GM12878 (cell line): ENCODE data around the gene MYO10. TPM values are rescaled to one million over a fixed set of nuclear protein-coding genes. Genes with fewer than 3 reads are reported as not detected.

Experiments used
- ATAC-seq: fragments of 200-7000 bp; cut with Tn5 transposase; 3 replicates; pipeline ENCODE4 v1.9.1; 2020; ENCODE audit warnings: mild to moderate bottlenecking, moderate library complexity
- BruUV-seq: library from RNA; stranded (reverse); fragments of 400-500 nt; replicated peaks from 2 replicates; lab custom pipeline; 2021; lab: Mats Ljungman, UMichigan
- CTCF ChIA-PET: fragments of 300-600 bp; sonication (Branson Sonifier 250); formaldehyde crosslinking; extraction: SDS; loops from one replicate; lab custom pipeline; 2021; ENCODE audit warnings: inconsistent platforms; lab: Yijun Ruan, JAX
- POLR2A ChIA-PET: fragments of 350-600 bp; formaldehyde crosslinking; extraction: SDS; loops from one replicate; lab custom pipeline; 2021; ENCODE audit warnings: inconsistent platforms; lab: Charles Lee
- RAD21 ChIA-PET: fragments of 300-600 bp; sonication (Branson Sonifier 250); formaldehyde crosslinking; loops from one replicate; lab custom pipeline; 2023; ENCODE audit warnings: antibody characterized with exemption; ENCODE audit not compliant: unreplicated experiment; lab: Charles Lee
- SMC1A ChIA-PET: fragments of 300-600 bp; sonication (Branson Sonifier 250); formaldehyde crosslinking; loops from one replicate; lab custom pipeline; 2023; ENCODE audit not compliant: unreplicated experiment, uncharacterized antibody; lab: Charles Lee
- DNase-seq: peaks from one replicate; pipeline ENCODE4 v3.0.0-alpha.2; 2011; ENCODE audit warnings: low read depth, low spot score
- FAIRE-seq: peaks from 3 replicates; lab custom pipeline; 2011; peaks lifted over from hg19 to GRCh38; lab: Jason Lieb, UNC
- H2AFZ ChIP-seq: 2 replicates; pipeline ENCODE4 v1.6.0; 2011; ENCODE audit warnings: low read depth, low read length, control low read depth; ENCODE audit not compliant: control insufficient read depth
- H3K27ac ChIP-seq: 2 replicates; pipeline ENCODE4 v1.5.1; 2011; ENCODE audit warnings: control low read depth; ENCODE audit not compliant: control insufficient read depth, insufficient read depth
- H3K27me3 ChIP-seq, 2 experiments: replicated peaks in 1 of 2; 2 replicates each; pipeline versions ENCODE4 v1.6.0 to v1.6.1; 2011; ENCODE audit warnings: low read length in 1 of 2; ENCODE audit not compliant: control insufficient read depth in 2 of 2, insufficient read depth in 2 of 2
- H3K36me3 ChIP-seq, 2 experiments: 2 replicates each; pipeline ENCODE4 v1.5.1; 2011; ENCODE audit warnings: low read length in 1 of 2; ENCODE audit not compliant: control insufficient read depth in 2 of 2, insufficient read depth in 2 of 2
- H3K4me1 ChIP-seq: 2 replicates; pipeline ENCODE4 v1.6.1; 2011; ENCODE audit warnings: mild to moderate bottlenecking, low read length, moderate library complexity, mixed read lengths; ENCODE audit not compliant: control insufficient read depth, insufficient read depth
- H3K4me2 ChIP-seq: 2 replicates; pipeline ENCODE4 v1.6.0; 2011; ENCODE audit warnings: control low read depth; ENCODE audit not compliant: control insufficient read depth, insufficient read depth
- H3K4me3 ChIP-seq: fragments of 200-600 bp; sonication (generic); 2 replicates; pipeline ENCODE4 v1.5.1; 2016
- H3K79me2 ChIP-seq: 2 replicates; pipeline ENCODE4 v1.6.0; 2011; ENCODE audit warnings: low read length; ENCODE audit not compliant: control insufficient read depth, insufficient read depth
- H3K9ac ChIP-seq: 2 replicates; pipeline ENCODE4 v1.8.0; 2011; ENCODE audit warnings: low read length, control low read depth, mixed read lengths; ENCODE audit not compliant: control insufficient read depth, insufficient read depth
- H3K9me3 ChIP-seq: replicated peaks from 3 replicates; pipeline ENCODE4 v1.5.1; 2011; ENCODE audit warnings: mild to moderate bottlenecking, low read length; ENCODE audit not compliant: control insufficient read depth, insufficient read depth
- H4K20me1 ChIP-seq: 2 replicates; pipeline ENCODE4 v1.6.0; 2011; ENCODE audit not compliant: control insufficient read depth, insufficient read depth
- ASH2L ChIP-seq: fragments of 300-600, 200-600 bp; sonication (generic); IDR thresholded peaks from 2 replicates; pipeline ENCODE4 v1.6.1; 2017; ENCODE audit warnings: low read depth, mild to moderate bottlenecking, borderline replicate concordance
- CBX5 ChIP-seq: sonication (generic); IDR thresholded peaks from 2 replicates; pipeline ENCODE4 v1.6.1; 2016; ENCODE audit warnings: low read depth, moderate library complexity, mild to moderate bottlenecking, inconsistent platforms
- CREM ChIP-seq: IDR thresholded peaks from 2 replicates; pipeline ENCODE4 v1.6.1; 2014; ENCODE audit warnings: antibody characterized with exemption, low read depth
- DPF2 ChIP-seq: fragments of 450-650 bp; IDR thresholded peaks from 2 replicates; pipeline ENCODE4 v1.6.1; 2017; ENCODE audit warnings: mild to moderate bottlenecking
- NRF1 ChIP-seq: conservative IDR thresholded peaks from 2 replicates; pipeline ENCODE4 v1.6.1; 2011; ENCODE audit warnings: mild to moderate bottlenecking, low read depth, low read length, improper control_type of control experiment
- PKNOX1 ChIP-seq: fragments of 450-650 bp; IDR thresholded peaks from 2 replicates; pipeline ENCODE4 v1.6.1; 2016; ENCODE audit warnings: mild to moderate bottlenecking
- USF1 ChIP-seq: IDR thresholded peaks from 2 replicates; pipeline ENCODE4 v1.6.1; 2011; ENCODE audit warnings: borderline replicate concordance, low read depth, mild to moderate bottlenecking, moderate library complexity, mixed read lengths, low read length; ENCODE audit not compliant: insufficient read depth; ENCODE audit errors: extremely low read length
- WRNIP1 ChIP-seq: IDR thresholded peaks from 2 replicates; pipeline ENCODE4 v1.6.1; 2011; ENCODE audit warnings: low read depth, low read length, improper control_type of control experiment, borderline replicate concordance
- ZNF217 ChIP-seq: fragments of 450-650 bp; IDR thresholded peaks from 2 replicates; pipeline ENCODE4 v1.6.1; 2017; ENCODE audit warnings: antibody characterized with exemption, mild to moderate bottlenecking
- WGBS: methylation state at CpG from one replicate; pipeline ENCODE4 v1.1.6; 2016; ENCODE audit warnings: low lambda C conversion rate; ENCODE audit not compliant: insufficient replicate concordance, insufficient coverage; ENCODE audit errors: missing lambda C conversion rate; 5-methylcytosine and 5-hydroxymethylcytosine counted together
- in situ Hi-C: fragments of 300-500 bp; cut with MboI; formaldehyde crosslinking; loops from 9 replicates; pipeline ENCODE4 v1.14.3; 2018; ENCODE audit warnings: mixed read lengths
- intact Hi-C: fragments of 100-400 bp; cut with micrococcal nuclease; formaldehyde crosslinking; loops from one replicate; pipeline ENCODE4 v1.14.2; 2022; ENCODE audit not compliant: unreplicated experiment
- polyA plus RNA-seq, 11 experiments: library from polyadenylated mRNA; depleted of rRNA in 4 of 11; unstranded in 6 of 11; stranded (reverse) in 5 of 11; fragments of >200 nt; fragmentation: Nextera tagmentation in 4 of 11; fragmentation: Illumina TruSeq in 1 of 11; extraction: Ambion mirVana in 4 of 11; extraction: Trizol in 1 of 11; gene quantifications; 1 replicate in 1 of 11; 2 replicates in 10 of 11; pipeline versions ENCODE4 v1.2.1 to v1.2.3, GENCODE V29; 2011 to 2016; ENCODE audit warnings: inconsistent platforms in 2 of 11, missing spikeins in 2 of 11, low read depth in 1 of 11
- total RNA-seq, 4 experiments: library from RNA; depleted of rRNA in 3 of 4; stranded (reverse); fragments of >200 nt in 3 of 4; fragmentation: Illumina TruSeq in 1 of 4; extraction: Trizol in 1 of 4; gene quantifications; 2 replicates each; pipeline versions ENCODE4 v1.2.1 to v1.2.3, GENCODE V29; 2013 to 2021

The MYO10 gene
- total and polyA plus RNA-seq, 10 of the 15 experiments (the other 5 are each of a cell fraction or from before 2014, with no cell fraction given), result 0.02 to 0.77 (median 0.17) TPM

DNA sequence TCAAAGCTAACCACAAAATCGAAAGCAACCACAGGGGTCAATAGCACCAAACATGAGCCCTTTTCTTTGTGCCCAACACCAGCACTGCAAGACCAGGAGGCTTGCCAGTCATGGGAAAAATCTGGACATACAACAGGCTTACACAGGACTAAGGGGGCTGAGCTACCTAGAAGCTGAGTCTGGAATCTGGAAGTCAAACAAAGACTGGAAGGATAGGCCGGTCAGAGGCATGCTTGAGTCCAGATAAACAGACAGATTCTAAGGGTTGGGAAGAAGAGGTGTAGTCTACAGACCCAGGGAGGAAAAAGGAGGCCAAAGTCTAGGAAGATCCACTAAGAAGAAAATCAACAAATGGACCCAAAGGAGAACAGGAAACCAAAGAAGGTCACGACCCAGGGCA, 73.3 kb downstream of the MYO10 start:
- Histone ChIP-seq H3K9ac (no peak overlapping the region), H3K27ac (no peak overlapping the region), H3K4me2 (no peak overlapping the region), H4K20me1 (no peaks in the 10 kb centered on the region), H3K4me3 (no peak overlapping the region), H3K9me3 (no peaks in the 10 kb centered on the region; the same call in 1 of the 3 replicates), H3K27me3 (no peaks in the 10 kb centered on the region), H3K79me2 (no peaks in the 10 kb centered on the region), H3K4me1 (no peaks in the 10 kb centered on the region), H3K36me3 (no peaks in the 10 kb centered on the region), H2AFZ (no peak overlapping the region)
- no TSS peak for BruUV-seq
- POLR2A ChIA-PET, result no interaction called here
- DNase-seq, result no peak
- ATAC-seq, result no peak; the same call in 2 of the 3 replicates
- FAIRE-seq, result no peak
- RAD21 ChIA-PET, result no interaction called here
- WGBS, result 13% methylated on average over 3 of the region's 3 CpGs
- TF ChIP-seq USF1, result no peak
- TF ChIP-seq WRNIP1, result no peak
- no peak for TF ChIP-seq DPF2
- no peak for TF ChIP-seq ZNF217
- no peak for TF ChIP-seq PKNOX1
- TF ChIP-seq CBX5, result no peak
- CTCF ChIA-PET, result no interaction called here
- intact Hi-C loops, result no loop called here
- SMC1A ChIA-PET, result no interaction called here
- in situ Hi-C loops, result no loop called here

GRCh38 chr5:16859346-16859745, 76.7 kb downstream of the MYO10 start:
- no peak for DNase-seq

More at GRCh38 chr5:16859346-16859745, 76.7 kb downstream of the MYO10 start:
- FAIRE-seq, result no peak
- Histone ChIP-seq H3K4me1 (no peaks in the 10 kb centered on the region), H3K9ac (no peak overlapping the region), H2AFZ (no peak overlapping the region), H3K9me3 (no peaks in the 10 kb centered on the region; the same call in 1 of the 3 replicates), H3K79me2 (no peaks in the 10 kb centered on the region), H3K4me3 (no peak overlapping the region), H3K27ac (no peak overlapping the region), H3K4me2 (no peak overlapping the region), H3K36me3 (no peaks in the 10 kb centered on the region), H3K27me3 (no peaks in the 10 kb centered on the region), H4K20me1 (no peaks in the 10 kb centered on the region)
- in situ Hi-C loops (no loop called here), intact Hi-C loops (no loop called here)
- ChIA-PET RAD21 (no interaction called here), SMC1A (no interaction called here), POLR2A (no interaction called here), CTCF (no interaction called here)
- TF ChIP-seq ASH2L (no peak), CREM (no peak), NRF1 (no peak)
- ATAC-seq, result no peak
- no TSS peak for BruUV-seq
